Prostate gland (tissue), 2 donors: Measurements from ENCODE around the gene LRRC71.

Source experiments
- CTCF ChIP-seq, 4 experiments: fragments of 200-600 bp in 2 of 4; fragments of 450-650 bp in 2 of 4; sonication (generic) in 2 of 4; IDR thresholded peaks; 1 replicate in 3 of 4; 2 replicates in 1 of 4; pipeline ENCODE4 v1.5.1; 2016 to 2019; ENCODE audit warnings: antibody characterized with exemption in 4 of 4, mild to moderate bottlenecking in 2 of 4, moderate library complexity in 2 of 4
- POLR2A ChIP-seq: fragments of 450-650 bp; IDR thresholded peaks from one replicate; pipeline ENCODE4 v1.6.1; 2016; ENCODE audit warnings: antibody characterized with exemption, mild to moderate bottlenecking
- POLR2AphosphoS5 ChIP-seq: sonication (generic); formaldehyde crosslinking; IDR thresholded peaks from one replicate; pipeline ENCODE4 v1.6.1; 2017; ENCODE audit warnings: antibody characterized with exemption

DNA sequence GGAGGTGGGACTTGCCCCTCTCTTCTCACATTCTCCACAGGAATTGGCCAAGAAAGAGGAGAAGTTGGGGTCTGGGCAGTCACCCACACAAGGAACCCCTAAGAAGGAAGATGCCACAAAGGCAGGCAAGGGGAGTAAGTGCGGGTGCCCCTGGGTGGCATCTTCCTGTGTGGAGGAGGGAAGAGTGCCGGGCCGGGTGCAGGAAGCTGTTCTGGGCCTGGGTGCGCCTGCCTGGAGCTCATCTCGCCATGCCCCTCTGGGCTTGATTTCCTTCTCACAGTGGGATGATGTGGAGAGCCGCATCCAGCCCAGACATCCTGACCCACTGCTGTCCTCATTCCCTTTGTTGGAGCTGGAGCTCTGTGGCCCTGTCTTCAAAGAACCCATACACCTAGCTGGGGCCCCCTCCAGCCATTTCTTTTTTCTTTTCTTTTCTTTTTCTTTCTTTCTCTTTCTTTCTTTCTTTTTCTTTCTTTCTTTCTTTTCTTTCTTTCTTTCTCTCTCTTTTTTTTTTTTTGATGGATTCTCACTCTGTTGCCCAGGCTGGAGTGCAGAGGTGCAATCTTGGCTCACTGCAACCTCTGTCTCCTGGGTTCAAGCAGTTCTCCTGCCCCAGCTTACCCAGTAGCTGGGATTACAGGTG, 9.3 kb downstream of the LRRC71 start:
- TF ChIP-seq POLR2A (no peak), CTCF (IDR thresholded peaks at IDR 0.05) (no peak), POLR2AphosphoS5 (no peak)
